OCI-LY7 (cell line): ENCODE results near the gene SLC16A2. TPM values are rescaled to one million over a fixed set of nuclear protein-coding genes. Genes with fewer than 3 reads are reported as not detected.

Experiments used
- BruUV-seq: library from RNA; stranded (reverse); fragments of 400-500 nt; replicated peaks from 2 replicates; lab custom pipeline; 2021; lab: Mats Ljungman, UMichigan
- CTCF ChIA-PET: fragments of 300-600 bp; sonication (Branson Sonifier 250); formaldehyde crosslinking; loops from one replicate; lab custom pipeline; 2022; ENCODE audit warnings: antibody characterized with exemption; ENCODE audit not compliant: unreplicated experiment; lab: Charles Lee
- POLR2A ChIA-PET: fragments of 300-600 bp; sonication (Branson Sonifier 250); formaldehyde crosslinking; loops from one replicate; lab custom pipeline; 2022; ENCODE audit warnings: antibody characterized with exemption; lab: Charles Lee
- DNase-seq: peaks from one replicate; pipeline ENCODE4 v3.0.0-alpha.2; 2015; ENCODE audit warnings: low spot score
- H2AFZ ChIP-seq: fragments of 200-600 bp; sonication (generic), shearing (Covaris generic); 2 replicates; pipeline ENCODE4 v1.6.1; 2014; ENCODE audit warnings: mild to moderate bottlenecking, antibody characterized with exemption, low read length, moderate library complexity
- H3K27ac ChIP-seq: fragments of 200-600 bp; sonication (generic); 2 replicates; pipeline ENCODE4 v1.5.1; 2014; ENCODE audit warnings: mixed run types, low read depth, mild to moderate bottlenecking, moderate library complexity, low read length, inconsistent platforms; ENCODE audit not compliant: poor library complexity, severe bottlenecking
- H3K36me3 ChIP-seq: fragments of 200-600 bp; sonication (generic); 2 replicates; pipeline ENCODE4 v1.6.1; 2014; ENCODE audit warnings: mild to moderate bottlenecking, antibody characterized with exemption, low read length, moderate library complexity, mixed read lengths; ENCODE audit not compliant: insufficient read depth
- H3K4me1 ChIP-seq: fragments of 200-600 bp; sonication (generic); 2 replicates; pipeline ENCODE4 v1.5.1; 2014; ENCODE audit warnings: mild to moderate bottlenecking, low read length; ENCODE audit not compliant: insufficient read depth, poor library complexity, severe bottlenecking
- H3K4me2 ChIP-seq: fragments of 200-600 bp; sonication (generic); 2 replicates; pipeline ENCODE4 v1.6.1; 2014; ENCODE audit warnings: mild to moderate bottlenecking, low read length
- H3K4me3 ChIP-seq: fragments of 200-600 bp; sonication (generic); 2 replicates; pipeline ENCODE4 v1.5.1; 2014; ENCODE audit warnings: mild to moderate bottlenecking, low read depth, low read length; ENCODE audit not compliant: poor library complexity, severe bottlenecking
- H3K79me2 ChIP-seq: fragments of 200-600 bp; sonication (generic); 2 replicates; pipeline ENCODE4 v1.6.1; 2016; ENCODE audit warnings: low read depth, mild to moderate bottlenecking, low read length, moderate library complexity, mixed read lengths; ENCODE audit not compliant: insufficient read depth
- H3K9me2 ChIP-seq: fragments of 200-600 bp; sonication (generic); 2 replicates; pipeline ENCODE4 v1.6.1; 2016; ENCODE audit warnings: mild to moderate bottlenecking, low read length, mixed read lengths; ENCODE audit not compliant: insufficient read depth
- H3K9me3 ChIP-seq: fragments of 200-600 bp; sonication (generic); 2 replicates; pipeline ENCODE4 v1.6.1; 2014; ENCODE audit warnings: mild to moderate bottlenecking, mixed run types, low read length, mixed read lengths
- H4K20me1 ChIP-seq: fragments of 200-600 bp; sonication (generic); 2 replicates; pipeline ENCODE4 v1.6.1; 2014; ENCODE audit warnings: mild to moderate bottlenecking, antibody characterized with exemption, low read length, moderate library complexity, mixed read lengths; ENCODE audit not compliant: insufficient read depth
- EZH2phosphoT487 ChIP-seq: fragments of 200-600 bp; sonication (generic); IDR thresholded peaks from 2 replicates; pipeline ENCODE4 v1.6.1; 2018; ENCODE audit warnings: low read depth, borderline replicate concordance, mild to moderate bottlenecking, mixed run types, antibody characterized with exemption, low read length, moderate library complexity, mixed read lengths
- intact Hi-C: fragments of 100-400 bp; cut with micrococcal nuclease; formaldehyde crosslinking; loops from one replicate; pipeline ENCODE4 v1.10.0; 2022; ENCODE audit not compliant: unreplicated experiment
- total RNA-seq, 2 experiments: library from RNA; depleted of rRNA in 1 of 2; stranded (reverse); fragments of >200 nt in 1 of 2; shearing (Covaris generic) in 1 of 2; gene quantifications; 2 replicates each; pipeline ENCODE4 v1.2.3, GENCODE V29; 2014 to 2022
- TF ChIP-seq, protein P1 (sequence below): fragments of 200-600 bp; sonication (generic); conservative IDR thresholded peaks from 2 replicates; pipeline ENCODE4 v1.5.1; 2014; ENCODE audit warnings: mild to moderate bottlenecking, antibody characterized with exemption, low read length, moderate library complexity, mixed read lengths

SLC16A2 gene
- total RNA-seq, 2 experiments from 2014 or later: not detected

DNA sequence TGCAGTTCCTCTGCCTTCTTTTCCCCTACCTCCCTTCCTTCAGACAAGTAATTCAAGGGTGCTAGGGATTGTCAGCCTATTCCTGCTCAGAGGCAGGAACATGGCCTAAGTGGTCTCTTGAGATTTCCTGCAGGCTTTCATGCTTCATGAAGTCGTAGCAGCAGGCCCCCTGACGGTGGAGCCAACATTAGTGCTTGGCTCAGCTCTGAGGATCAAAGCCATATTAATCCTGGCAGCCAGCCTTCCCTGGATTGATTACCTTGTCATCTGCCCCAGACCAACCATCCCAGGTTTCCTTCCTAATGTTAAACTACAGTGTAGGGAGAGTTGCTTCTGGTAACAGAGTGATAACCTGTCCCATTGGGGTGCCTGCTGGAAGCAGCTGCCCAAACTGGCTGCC, 84.1 kb downstream of the SLC16A2 start:
- CTCF ChIA-PET: no interaction called here
- Histone ChIP-seq H3K79me2 (no peaks in the 10 kb centered on the region), H3K4me2 (no peak overlapping the region), H3K9me2 (no peaks in the 10 kb centered on the region), H3K9me3 (no peaks in the 10 kb centered on the region), H3K4me1 (no peaks in the 10 kb centered on the region), H4K20me1 (no peaks in the 10 kb centered on the region), H3K36me3 (no peaks in the 10 kb centered on the region), H3K4me3 (no peak overlapping the region), H3K27ac (no peak overlapping the region), H2AFZ (no peak overlapping the region)
- TF ChIP-seq, protein P1, sequence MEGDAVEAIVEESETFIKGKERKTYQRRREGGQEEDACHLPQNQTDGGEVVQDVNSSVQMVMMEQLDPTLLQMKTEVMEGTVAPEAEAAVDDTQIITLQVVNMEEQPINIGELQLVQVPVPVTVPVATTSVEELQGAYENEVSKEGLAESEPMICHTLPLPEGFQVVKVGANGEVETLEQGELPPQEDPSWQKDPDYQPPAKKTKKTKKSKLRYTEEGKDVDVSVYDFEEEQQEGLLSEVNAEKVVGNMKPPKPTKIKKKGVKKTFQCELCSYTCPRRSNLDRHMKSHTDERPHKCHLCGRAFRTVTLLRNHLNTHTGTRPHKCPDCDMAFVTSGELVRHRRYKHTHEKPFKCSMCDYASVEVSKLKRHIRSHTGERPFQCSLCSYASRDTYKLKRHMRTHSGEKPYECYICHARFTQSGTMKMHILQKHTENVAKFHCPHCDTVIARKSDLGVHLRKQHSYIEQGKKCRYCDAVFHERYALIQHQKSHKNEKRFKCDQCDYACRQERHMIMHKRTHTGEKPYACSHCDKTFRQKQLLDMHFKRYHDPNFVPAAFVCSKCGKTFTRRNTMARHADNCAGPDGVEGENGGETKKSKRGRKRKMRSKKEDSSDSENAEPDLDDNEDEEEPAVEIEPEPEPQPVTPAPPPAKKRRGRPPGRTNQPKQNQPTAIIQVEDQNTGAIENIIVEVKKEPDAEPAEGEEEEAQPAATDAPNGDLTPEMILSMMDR: no peak
- TF ChIP-seq EZH2phosphoT487: no peak
- intact Hi-C loops: no loop called here
- BruUV-seq: no TSS peak
- no peak for DNase-seq
- POLR2A ChIA-PET: no interaction called here

DNA sequence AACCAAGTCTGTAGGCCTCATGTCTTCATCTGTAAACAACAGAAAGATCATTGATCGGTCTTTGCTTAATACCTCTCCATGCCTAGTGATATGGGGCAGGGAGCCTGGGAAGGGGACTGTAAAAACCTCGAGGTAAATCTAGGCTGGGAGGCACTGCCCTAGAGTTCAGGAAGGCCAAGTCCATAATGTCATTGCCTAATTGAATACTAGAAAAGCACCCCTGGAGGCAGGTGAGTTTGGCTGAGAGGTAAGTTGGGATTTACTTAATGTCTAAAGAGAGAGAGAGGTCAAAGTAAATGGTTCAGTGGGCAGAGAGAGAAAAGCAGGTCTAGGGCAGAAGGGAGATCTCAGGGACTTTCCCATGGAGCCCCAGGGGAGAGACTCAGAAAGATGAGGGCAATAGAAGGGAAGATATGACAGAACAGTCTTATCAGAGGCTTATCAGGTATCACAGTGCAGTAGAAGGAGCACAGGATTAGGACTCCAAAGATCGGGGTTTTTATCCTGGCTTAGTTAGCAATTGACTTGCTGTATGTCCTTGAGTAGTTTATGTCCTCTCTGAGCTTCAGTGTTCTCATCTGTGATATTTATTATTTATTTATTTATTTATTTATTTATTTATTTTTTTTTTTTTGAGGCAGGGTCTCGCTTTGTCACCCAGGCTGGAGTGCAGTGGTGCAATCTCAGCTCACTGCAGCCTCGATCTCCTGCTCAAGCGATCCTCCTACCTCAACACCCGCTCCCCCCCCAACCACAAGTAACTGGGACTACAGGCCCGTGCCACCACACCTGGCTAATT, 85.2 kb downstream of the SLC16A2 start:
- CTCF ChIA-PET: no interaction called here
- no peaks in the 10 kb centered on the region for H3K4me1 ChIP-seq
- H3K9me2 ChIP-seq: no peaks in the 10 kb centered on the region
- intact Hi-C loops: no loop called here
- TF ChIP-seq EZH2phosphoT487: no peak
- TF ChIP-seq, protein P1: no peak
- H3K9me3 ChIP-seq: no peaks in the 10 kb centered on the region
- no peak overlapping the region for H3K4me2 ChIP-seq
- H3K27ac ChIP-seq: no peak overlapping the region
- H3K36me3 ChIP-seq: no peaks in the 10 kb centered on the region
- no peaks in the 10 kb centered on the region for H4K20me1 ChIP-seq
- DNase-seq: no peak
- H3K79me2 ChIP-seq: no peaks in the 10 kb centered on the region
- BruUV-seq: no TSS peak
- POLR2A ChIA-PET: no interaction called here
- no peak overlapping the region for H3K4me3 ChIP-seq
- H2AFZ ChIP-seq: no peak overlapping the region

- ChIA-PET POLR2A (no interaction called here), CTCF (no interaction called here)
- no peak overlapping the region for H3K27ac ChIP-seq
- no peak for DNase-seq
- H3K4me3 ChIP-seq: no peak overlapping the region
- no peak overlapping the region for H3K4me2 ChIP-seq
- no peaks in the 10 kb centered on the region for H3K9me3 ChIP-seq
- no peaks in the 10 kb centered on the region for H3K4me1 ChIP-seq
- no peak overlapping the region for H2AFZ ChIP-seq
- H3K9me2 ChIP-seq: no peaks in the 10 kb centered on the region
- H3K36me3 ChIP-seq: no peaks in the 10 kb centered on the region
- no peaks in the 10 kb centered on the region for H3K79me2 ChIP-seq
- TF ChIP-seq EZH2phosphoT487: no peak
- TF ChIP-seq, protein P1: no peak
- no peaks in the 10 kb centered on the region for H4K20me1 ChIP-seq
- intact Hi-C loops: no loop called here
- BruUV-seq: no TSS peak
These were observed 85.9 kb downstream of the SLC16A2 start for GRCh38 chrX:74507191-74507590.
